Activated naive CD4-positive, alpha-beta T cell treated with anti-CD3 and anti-CD28 coated beads, Interleukin-2, amount 10 ng/mL, durations not matched to agents 5 hours and 36 hours (primary cell): ENCODE results near the gene HSPE1. TPM values are rescaled to one million over a fixed set of nuclear protein-coding genes. Genes with fewer than 3 reads are reported as not detected.

Experiments
- total RNA-seq, 2 experiments: library from RNA; stranded (reverse); gene quantifications; one replicate each; pipeline ENCODE4 v1.2.3, GENCODE V29; 2021

HSPE1 gene
- total RNA-seq, result 10 to 100 TPM; 73.8 to 74.3 TPM

GRCh38 chr2:197499594-197500502 is at the start of gene HSPE1, which contains the start of gene HSPD1:
Gene HSPE1, plus strand, starts transcription at chr2:197500379. Its CDS starts 58 bp downstream, at chr2:197500437.
Gene HSPD1, minus strand, starts transcription at chr2:197499840. Its CDS starts 992 bp downstream, at chr2:197498848.

GRCh38 chr2:197453123-197453913 is 46.9 kb upstream of the HSPE1 start, which contains the start of gene COQ10B:
Gene COQ10B, plus strand, starts transcription at chr2:197453552. Its CDS starts 9 bp downstream, at chr2:197453561.

GRCh38 chr2:197515739-197516392 is 15.7 kb downstream of the HSPE1 start, which contains the start of gene MOB4:
Gene MOB4, plus strand, starts transcription at chr2:197516066. Its CDS starts 21 bp downstream, at chr2:197516087.

Other genes with a start within 250 kb of the HSPE1 start
- gene ANKRD44, start 189.6 kb upstream of the HSPE1 start, total RNA-seq, result 100 to 1,000 TPM; 214 to 242 TPM
- gene SF3B1, start 65.4 kb upstream of the HSPE1 start, total RNA-seq, result 100 to 1,000 TPM; 332 to 339 TPM
- 10 to 100 TPM; 17.6 to 18.6 TPM for gene COQ10B, start 46.8 kb upstream of the HSPE1 start, total RNA-seq
- gene HSPD1, start 539 bp upstream of the HSPE1 start, total RNA-seq, result 100 to 1,000 TPM; 179 to 183 TPM
- gene MOB4, start 15.7 kb downstream of the HSPE1 start, total RNA-seq, result 10 to 100 TPM; 17.2 TPM
- not detected for gene RFTN2, start 175.2 kb downstream of the HSPE1 start, total RNA-seq
- gene MARS2, start 205.0 kb downstream of the HSPE1 start, total RNA-seq, result 10 to 100 TPM; 11.1 to 12.7 TPM